ENCODE data around the gene DENND6A. TPM values are rescaled to one million over a fixed set of nuclear protein-coding genes. Genes with fewer than 3 reads are reported as not detected.
"Not testable (repeated sequence)": the region's sequence is repeated elsewhere in the genome, so short reads cannot be mapped to it uniquely, and the experiment has no call there.

Gene DENND6A
- total RNA-seq, 1 donor from 2014 or later, result 15.0 TPM

DNA sequence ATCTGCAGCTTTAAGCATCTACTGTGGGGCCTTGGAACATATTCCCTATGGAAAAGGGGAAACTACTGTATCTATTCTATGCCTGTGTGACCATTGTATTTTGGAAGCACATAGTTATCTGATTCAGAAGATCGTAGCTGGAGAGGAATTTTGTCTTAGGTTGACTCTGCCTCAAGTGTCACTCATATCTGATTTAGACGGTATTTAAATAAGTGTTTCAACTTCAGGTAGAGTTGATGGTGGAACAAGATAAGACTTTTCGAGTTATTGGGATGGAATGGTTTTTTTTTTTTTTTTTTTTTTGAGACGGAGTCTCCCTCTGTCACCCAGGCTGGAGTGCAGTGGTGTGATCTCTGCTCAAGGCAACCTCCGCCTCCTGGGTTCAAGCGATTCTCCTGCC lies 8.9 kb upstream of the DENND6A start:
- intact Hi-C loops (cut with DNase I), result no loop called here
- no peak for DNase-seq
- no peak for ATAC-seq (ENCODE audit: poor library complexity)

DNA sequence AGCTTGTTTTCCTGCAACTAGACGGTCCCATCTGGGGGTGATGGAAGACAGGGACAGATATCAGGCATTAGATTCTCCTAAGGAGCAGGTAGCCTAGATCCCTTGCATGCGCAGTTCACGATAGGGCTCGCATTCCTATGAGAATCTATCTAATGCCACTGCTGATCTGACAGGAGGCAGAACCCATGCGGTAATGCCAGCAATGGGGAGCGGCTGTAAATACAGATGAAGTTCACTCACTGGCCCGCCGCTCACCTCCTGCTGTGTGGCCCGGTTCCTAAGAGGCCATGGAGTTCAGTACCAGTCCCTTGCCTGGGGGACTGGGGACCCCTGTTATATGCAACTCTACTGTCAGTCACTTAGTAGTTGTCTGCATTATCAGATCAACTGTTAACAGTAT lies 7.9 kb upstream of the DENND6A start:
- intact Hi-C loops (cut with DNase I), result no loop called here
- DNase-seq, result no peak
- ATAC-seq (ENCODE audit: poor library complexity), result no peak

- DNase-seq (no peak), ATAC-seq (ENCODE audit: poor library complexity) (no peak)
- intact Hi-C loops (cut with DNase I), result no loop called here
These were observed 6.7 kb upstream of the DENND6A start for GRCh38 chr3:57699591-57699990.

- intact Hi-C loops (cut with DNase I), result no loop called here
- no peak for ATAC-seq (ENCODE audit: poor library complexity)
- no peak for DNase-seq
These were observed 4.0 kb upstream of the DENND6A start for GRCh38 chr3:57696801-57697321.

DNA sequence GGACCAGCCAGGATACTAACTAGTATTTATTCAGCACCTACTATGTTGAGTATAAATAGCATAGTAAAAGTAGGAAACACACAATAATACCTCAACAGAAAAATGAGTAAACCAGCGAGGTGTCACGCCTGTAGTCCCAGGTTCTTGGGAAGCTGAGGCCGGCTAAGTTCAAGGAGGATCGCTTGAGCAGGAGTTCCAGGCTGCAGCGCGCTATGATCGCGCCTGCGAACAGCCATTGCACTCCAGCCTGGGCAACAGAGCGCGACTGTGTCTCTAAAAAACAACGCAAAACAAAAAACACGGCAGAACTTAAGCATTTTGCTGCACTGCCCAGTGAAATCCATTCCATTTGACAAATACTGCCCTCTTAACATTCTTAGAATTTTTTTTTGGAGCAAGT lies 1.3 kb upstream of the DENND6A start:
- intact Hi-C loops (cut with DNase I), result loop anchor here (5.0 kb wide), 1 partner anchor 63 kb away; the partner anchor contains the start of gene SLMAP
- ATAC-seq (ENCODE audit: poor library complexity) (no peak), DNase-seq (no peak)

DNA sequence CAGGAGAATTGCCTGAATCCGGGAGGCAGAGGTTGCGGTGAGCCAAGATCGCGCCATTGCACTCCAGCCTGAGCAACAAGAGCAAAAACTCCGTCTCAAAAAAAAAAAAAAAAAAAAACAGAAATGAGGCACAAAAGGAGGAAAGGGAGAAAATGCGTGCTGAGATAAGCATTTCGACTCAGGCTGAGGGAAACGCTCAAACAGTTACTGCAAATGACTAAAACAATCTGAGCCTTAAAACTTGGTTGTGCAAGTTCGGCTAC lies 813 bp downstream of the DENND6A start:
- peak; percentile 9 for ATAC-seq (ENCODE audit: poor library complexity)
- DNase-seq, result not testable (repeated sequence)
- intact Hi-C loops (cut with DNase I), result loop anchor here (5.0 kb wide), 1 partner anchor 65 kb away; the partner anchor contains the start of gene SLMAP

DNA sequence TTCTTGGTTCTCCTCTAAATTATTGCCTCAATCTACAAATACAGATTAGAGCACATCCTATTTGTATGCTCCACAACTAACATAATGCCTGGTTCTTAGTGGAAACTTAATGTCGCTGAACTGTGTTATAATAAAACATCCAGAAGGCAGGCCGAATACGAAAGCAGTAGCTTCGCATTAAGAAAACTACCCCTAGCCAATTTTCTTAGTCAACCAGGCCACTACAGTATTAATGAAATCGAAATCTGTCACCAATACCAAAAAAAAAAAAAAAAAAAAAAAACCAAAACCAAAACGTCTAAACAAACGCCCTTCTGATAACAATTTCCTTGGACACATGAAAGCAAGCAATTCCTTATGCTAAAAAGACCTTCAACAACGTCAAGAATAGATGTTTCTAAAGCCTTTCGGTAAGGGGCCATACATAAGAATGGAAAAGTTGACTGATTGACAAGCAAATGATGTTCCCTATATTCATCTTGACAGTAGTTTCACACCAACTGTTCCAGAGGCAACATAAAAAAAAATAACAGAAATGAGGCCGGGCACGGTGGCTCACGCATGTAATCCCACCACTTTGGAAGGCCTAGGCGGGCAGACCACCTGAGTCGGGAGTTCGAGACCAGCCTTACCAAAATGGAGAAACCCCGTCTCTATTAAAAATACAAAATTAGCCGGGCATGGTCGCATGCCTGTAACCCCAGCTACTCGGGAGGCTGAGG lies 1.3 kb downstream of the DENND6A start:
- intact Hi-C loops (cut with DNase I), result loop anchor here (5.0 kb wide), 1 partner anchor 66 kb away; the partner anchor contains the start of gene SLMAP
- DNase-seq, result no peak
- ATAC-seq (ENCODE audit: poor library complexity), result no peak

DNA sequence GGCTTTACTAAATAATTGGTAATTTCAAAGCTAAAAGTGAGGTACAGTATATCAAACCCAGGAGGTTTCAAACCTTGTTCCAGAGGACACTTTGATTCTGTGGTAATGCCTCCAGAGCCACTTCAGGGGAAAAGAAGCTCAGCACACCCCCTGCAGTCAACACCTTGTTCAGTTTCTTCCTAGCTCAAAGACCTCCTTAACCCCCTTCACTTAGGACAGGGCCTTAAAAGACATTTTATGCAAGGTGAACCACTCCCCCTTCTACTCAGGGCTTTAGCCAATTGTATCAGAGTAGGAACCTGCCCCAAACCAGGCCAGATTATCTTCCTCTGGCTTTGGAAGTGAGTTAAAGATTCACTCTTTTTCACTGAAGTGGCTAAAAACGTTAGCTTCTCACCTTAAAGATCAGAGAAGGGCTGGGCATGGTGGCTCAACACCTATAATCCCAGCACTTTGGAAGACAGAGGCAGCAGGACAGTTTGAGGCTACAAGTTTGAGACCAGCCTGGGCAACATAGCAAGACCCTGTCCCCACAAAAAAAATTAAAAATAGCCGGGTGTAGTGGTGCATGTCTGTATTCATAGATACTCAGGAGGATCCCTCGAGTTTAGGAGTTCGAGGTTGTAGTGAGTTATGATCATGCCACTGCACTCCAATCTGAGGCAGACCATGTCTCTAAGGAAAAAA lies 3.4 kb downstream of the DENND6A start:
- ATAC-seq (ENCODE audit: poor library complexity), result no peak
- intact Hi-C loops (cut with DNase I), result loop anchor here (5.0 kb wide), 1 partner anchor 68 kb away; the partner anchor contains the start of gene SLMAP
- DNase-seq, result no peak

DNA sequence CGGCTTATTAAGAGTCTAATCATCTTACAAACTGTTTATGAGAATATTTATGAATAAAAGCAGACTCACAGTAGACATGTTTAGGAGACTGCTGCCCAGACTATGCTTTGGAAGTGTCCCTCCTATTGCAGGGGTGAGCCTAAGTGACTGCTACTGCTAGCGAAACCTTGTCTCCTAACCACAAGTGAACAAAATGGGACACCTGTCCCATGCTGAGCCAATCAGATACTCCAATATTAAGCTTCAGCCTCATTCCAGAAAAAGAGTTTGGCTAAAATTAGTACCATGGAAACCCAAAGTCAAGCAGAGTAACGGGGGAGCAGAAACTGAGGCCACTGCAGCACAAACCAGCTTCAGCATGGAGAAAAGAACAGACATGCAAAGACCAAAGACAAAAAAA lies 4.6 kb downstream of the DENND6A start:
- intact Hi-C loops (cut with DNase I), result no loop called here
- DNase-seq (no peak), ATAC-seq (ENCODE audit: poor library complexity) (no peak)

DNA sequence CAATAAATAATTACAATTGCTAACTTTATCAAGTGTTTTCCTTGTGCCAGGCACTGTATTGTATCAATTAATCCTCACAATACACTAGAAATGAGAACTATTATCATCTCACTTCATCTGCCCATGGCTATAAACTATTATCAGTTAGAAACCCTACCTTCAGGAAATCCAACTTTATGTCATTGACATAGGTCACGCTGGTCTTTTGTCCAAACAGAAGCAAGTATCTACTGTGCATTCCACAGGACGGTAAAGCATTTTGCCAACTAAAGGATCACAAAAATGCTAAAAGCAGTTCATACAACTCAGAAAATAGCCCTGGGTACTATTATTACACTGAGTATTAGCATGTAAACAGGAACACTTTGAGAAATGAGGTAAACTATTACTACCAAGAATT lies 9.6 kb downstream of the DENND6A start:
- DNase-seq, result no peak
- no peak for ATAC-seq (ENCODE audit: poor library complexity)
- intact Hi-C loops (cut with DNase I), result no loop called here

DNA sequence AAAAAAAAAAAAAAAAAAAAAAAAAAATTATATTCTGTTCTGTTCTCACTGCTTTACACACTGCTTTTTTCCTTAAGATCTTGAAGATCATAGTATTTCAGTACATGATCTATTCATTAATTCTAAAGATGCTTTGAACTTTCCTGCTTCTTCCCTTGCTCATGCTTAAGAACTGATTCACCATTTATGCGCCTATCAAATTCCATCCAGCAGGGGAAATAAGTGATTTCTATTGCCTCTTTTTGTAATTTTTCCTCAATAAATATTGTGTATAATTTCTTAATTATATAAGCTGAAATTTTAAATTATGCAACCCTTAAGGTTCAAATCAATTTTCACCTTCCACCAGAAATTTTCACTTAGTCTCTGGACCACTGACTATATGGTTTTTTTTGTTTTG lies 10.6 kb downstream of the DENND6A start:
- intact Hi-C loops (cut with DNase I), result no loop called here
- no peak for ATAC-seq (ENCODE audit: poor library complexity)
- DNase-seq, result no peak

- intact Hi-C loops (cut with DNase I), result no loop called here
- ATAC-seq (ENCODE audit: poor library complexity), result no peak
These were observed 11.2 kb downstream of the DENND6A start for GRCh38 chr3:57681691-57682090.

GRCh38 chr3:57680046-57680445 lies 12.8 kb downstream of the DENND6A start:
- ATAC-seq (ENCODE audit: poor library complexity) (no peak), DNase-seq (no peak)
- intact Hi-C loops (cut with DNase I), result no loop called here

More at GRCh38 chr3:57681691-57682090, 11.2 kb downstream of the DENND6A start:
- no peak for DNase-seq

GRCh38 chr3:57675530-57675929 lies 17.3 kb downstream of the DENND6A start:
- no peak for DNase-seq
- ATAC-seq (ENCODE audit: poor library complexity), result no peak
- intact Hi-C loops (cut with DNase I), result no loop called here

GRCh38 chr3:57673156-57673555 lies 19.7 kb downstream of the DENND6A start:
- DNase-seq (no peak), ATAC-seq (ENCODE audit: poor library complexity) (peak; percentile 52)
- intact Hi-C loops (cut with DNase I), result no loop called here

- intact Hi-C loops (cut with DNase I), result no loop called here
- no peak for ATAC-seq (ENCODE audit: poor library complexity)
These were observed 22.3 kb downstream of the DENND6A start for GRCh38 chr3:57670543-57670942.

DNA sequence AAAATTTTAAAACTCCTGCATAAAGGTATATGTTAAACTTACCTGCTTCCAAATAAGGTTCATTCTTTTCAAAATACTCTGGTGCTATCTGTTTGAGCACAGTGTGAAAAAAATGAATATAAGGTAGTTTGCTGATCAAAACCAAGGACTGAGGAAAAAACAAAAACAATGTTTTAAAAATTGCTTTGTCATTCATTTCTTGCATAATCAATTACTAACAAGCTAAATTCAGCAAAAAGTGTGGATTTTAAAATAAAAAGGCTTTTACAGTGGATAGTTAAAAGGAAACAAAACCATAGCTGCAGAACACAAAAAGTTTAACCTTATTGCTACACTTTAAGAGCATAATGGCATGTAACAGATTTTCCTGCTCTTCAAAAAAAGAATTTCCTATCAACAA lies 31.5 kb downstream of the DENND6A start:
- intact Hi-C loops (cut with DNase I), result no loop called here
- DNase-seq, result no peak
- ATAC-seq (ENCODE audit: poor library complexity), result no peak

More at GRCh38 chr3:57670543-57670942, 22.3 kb downstream of the DENND6A start:
- DNase-seq, result no peak

DNA sequence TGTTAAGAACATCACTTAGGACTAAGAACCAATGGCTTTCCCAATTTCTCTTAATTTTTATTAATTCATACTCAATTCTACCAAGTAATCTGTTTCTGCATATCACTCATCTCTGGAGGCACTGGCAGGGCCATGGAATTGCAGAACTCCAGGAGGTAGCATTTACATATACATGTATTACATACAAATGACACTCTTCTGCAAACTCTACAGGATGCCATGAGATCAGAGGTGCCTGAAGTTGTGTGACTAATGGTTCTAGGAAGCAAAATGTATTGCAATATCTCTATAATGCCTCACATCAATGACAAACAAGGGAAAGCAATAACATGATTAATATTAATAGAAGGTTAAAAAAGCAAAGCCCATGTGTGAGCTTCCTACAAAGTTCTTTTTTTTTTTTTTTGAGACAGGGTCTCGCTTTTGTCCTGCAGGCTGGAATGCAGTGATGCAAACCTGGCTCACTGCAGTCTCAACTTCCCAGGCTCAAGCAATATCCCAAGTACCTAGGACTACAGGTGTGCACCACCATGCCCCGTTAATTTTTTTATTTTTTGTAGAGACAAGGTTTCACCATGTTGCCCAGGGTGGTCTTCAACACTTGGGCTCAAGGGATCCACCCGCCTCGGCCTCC lies 33.0 kb downstream of the DENND6A start:
- no peak for DNase-seq
- no peak for ATAC-seq (ENCODE audit: poor library complexity)
- intact Hi-C loops (cut with DNase I), result no loop called here

GRCh38 chr3:57659004-57659673 lies 33.7 kb downstream of the DENND6A start:
- DNase-seq (no peak), ATAC-seq (ENCODE audit: poor library complexity) (no peak)
- intact Hi-C loops (cut with DNase I), result no loop called here

Measured in Right ventricle myocardium superior (tissue), 1 donor.